A673 (cell line): Measurements from ENCODE around the gene PTGIS. TPM values are rescaled to one million over a fixed set of nuclear protein-coding genes. Genes with fewer than 3 reads are reported as not detected.

Experiments
- BruUV-seq: library from RNA; stranded (reverse); fragments of 400-500 nt; replicated peaks from 2 replicates; lab custom pipeline; 2021; lab: Mats Ljungman, UMichigan
- CTCF ChIA-PET: fragments of 300-600 bp; sonication (Branson Sonifier 250); formaldehyde crosslinking; loops from one replicate; lab custom pipeline; 2022; ENCODE audit warnings: antibody characterized with exemption; lab: Charles Lee
- POLR2A ChIA-PET: fragments of 300-600 bp; sonication (Branson Sonifier 250); formaldehyde crosslinking; loops from one replicate; lab custom pipeline; 2022; ENCODE audit warnings: antibody characterized with exemption; ENCODE audit not compliant: low non-redundant PET; lab: Charles Lee
- DNase-seq: peaks from one replicate; pipeline ENCODE4 v3.0.0-alpha.2; 2015; ENCODE audit warnings: low spot score
- H3K27ac ChIP-seq: fragments of 200-600 bp; sonication (generic); 2 replicates; pipeline ENCODE4 v1.5.1; 2016; ENCODE audit warnings: mixed run types, low read depth, mild to moderate bottlenecking, mixed read lengths, antibody characterized with exemption, low read length; ENCODE audit not compliant: poor library complexity, severe bottlenecking
- H3K27me3 ChIP-seq: fragments of 200-600 bp; sonication (generic); replicated peaks from 2 replicates; pipeline ENCODE4 v1.6.1; 2017; ENCODE audit warnings: mixed run types, low read depth, mild to moderate bottlenecking, mixed read lengths, antibody characterized with exemption, low read length; ENCODE audit not compliant: insufficient read depth, poor library complexity
- H3K36me3 ChIP-seq: fragments of 200-600 bp; sonication (generic); 2 replicates; pipeline ENCODE4 v1.6.1; 2016; ENCODE audit warnings: mixed run types, mild to moderate bottlenecking, mixed read lengths, antibody characterized with exemption, low read length; ENCODE audit not compliant: insufficient read depth, poor library complexity, severe bottlenecking
- H3K4me1 ChIP-seq: fragments of 200-600 bp; sonication (generic); 2 replicates; pipeline ENCODE4 v1.6.1; 2017; ENCODE audit warnings: mixed run types, mild to moderate bottlenecking, mixed read lengths, antibody characterized with exemption, low read length; ENCODE audit not compliant: insufficient read depth, poor library complexity, severe bottlenecking
- H3K4me3 ChIP-seq: fragments of 200-600 bp; sonication (generic); 2 replicates; pipeline ENCODE4 v1.5.1; 2016; ENCODE audit warnings: low read depth, mixed run types, mild to moderate bottlenecking, mixed read lengths, low read length; ENCODE audit not compliant: poor library complexity, severe bottlenecking
- H3K9me3 ChIP-seq: fragments of 200-600 bp; sonication (generic); 2 replicates; pipeline ENCODE4 v1.6.1; 2016; ENCODE audit warnings: mixed run types, low read depth, mild to moderate bottlenecking, mixed read lengths, antibody characterized with exemption, low read length; ENCODE audit not compliant: poor library complexity, severe bottlenecking
- CTCF ChIP-seq: fragments of 300-800, 200-600 bp; sonication (generic); conservative IDR thresholded peaks from 2 replicates; pipeline ENCODE4 v1.5.1; 2017; ENCODE audit warnings: low read depth, mild to moderate bottlenecking, antibody characterized with exemption, low read length, moderate library complexity, mixed read lengths
- EZH2 ChIP-seq: fragments of 200-600 bp; sonication (generic); IDR thresholded peaks from 2 replicates; pipeline ENCODE4 v1.6.1; 2017; ENCODE audit warnings: borderline replicate concordance, low read depth, mild to moderate bottlenecking, mixed read lengths, antibody characterized with exemption, low read length; ENCODE audit not compliant: poor library complexity, severe bottlenecking
- intact Hi-C: fragments of 100-400 bp; cut with micrococcal nuclease; formaldehyde crosslinking; loops from one replicate; pipeline ENCODE4 v1.10.0; 2022; ENCODE audit not compliant: unreplicated experiment
- total RNA-seq: library from RNA; stranded (reverse); gene quantifications from 2 replicates; pipeline ENCODE4 v1.2.3, GENCODE V29; 2021

PTGIS gene
- total RNA-seq, 1 experiment from 2014 or later, result not detected

DNA sequence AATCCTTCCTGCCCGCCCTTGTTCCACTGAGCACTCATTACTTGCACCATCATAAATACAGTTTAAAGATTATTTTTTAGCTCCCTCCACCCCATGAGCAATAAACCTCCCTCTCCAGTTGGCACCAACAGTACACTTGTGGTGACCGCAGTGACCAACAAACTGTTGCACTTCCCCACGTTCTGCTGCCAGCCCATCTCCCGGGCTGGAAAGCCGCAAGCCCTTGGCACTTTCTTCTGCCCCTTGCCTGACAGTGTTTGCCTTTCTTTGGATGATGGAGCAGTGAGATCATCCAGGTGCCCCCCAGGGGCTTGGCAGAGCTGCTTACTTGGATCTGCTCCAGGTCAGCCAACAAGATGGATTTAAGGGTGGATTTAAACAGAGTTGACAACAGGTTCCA is 107.0 kb downstream of the PTGIS start:
- POLR2A ChIA-PET, result no interaction called here
- no peak overlapping the region for H3K4me3 ChIP-seq
- H3K4me1 ChIP-seq, result no peaks in the 10 kb centered on the region
- H3K9me3 ChIP-seq, result no peaks in the 10 kb centered on the region
- CTCF ChIA-PET, result no interaction called here
- H3K27me3 ChIP-seq, result peaks cover 62% of the 10 kb centered on the region
- H3K27ac ChIP-seq, result no peak overlapping the region
- H3K36me3 ChIP-seq, result no peaks in the 10 kb centered on the region
- TF ChIP-seq EZH2, result no peak
- TF ChIP-seq CTCF, result no peak
- intact Hi-C loops, result no loop called here
- no peak for DNase-seq
- no TSS peak for BruUV-seq

DNA sequence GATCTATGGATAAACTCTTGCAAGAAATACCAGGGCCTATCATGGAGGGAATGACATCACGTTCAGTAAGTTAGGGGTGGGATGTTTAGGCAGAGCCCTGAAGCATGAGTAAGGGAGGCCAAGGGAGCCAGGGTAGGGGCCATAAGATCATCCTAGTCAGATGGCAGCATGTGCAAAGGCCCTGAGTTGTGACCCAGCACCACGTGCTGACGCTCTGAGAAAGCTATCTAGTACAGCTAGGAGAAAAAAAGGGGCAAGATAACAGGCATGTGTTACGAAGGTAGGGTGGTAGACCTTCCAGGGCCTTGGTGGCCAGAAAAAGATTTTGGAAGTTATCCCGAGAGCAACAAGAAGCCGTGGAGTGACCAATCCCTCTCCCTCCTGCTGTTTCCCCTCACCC is 107.8 kb downstream of the PTGIS start:
- H3K27ac ChIP-seq, result no peak overlapping the region
- no TSS peak for BruUV-seq
- intact Hi-C loops, result no loop called here
- TF ChIP-seq CTCF (no peak), EZH2 (no peak)
- H3K4me1 ChIP-seq, result no peaks in the 10 kb centered on the region
- no peaks in the 10 kb centered on the region for H3K36me3 ChIP-seq
- DNase-seq, result no peak
- no peak overlapping the region for H3K4me3 ChIP-seq
- H3K27me3 ChIP-seq, result peaks cover 62% of the 10 kb centered on the region
- no peaks in the 10 kb centered on the region for H3K9me3 ChIP-seq
- CTCF ChIA-PET, result no interaction called here
- POLR2A ChIA-PET, result no interaction called here

GRCh38 chr20:49459684-49460083 is 108.3 kb downstream of the PTGIS start:
- Histone ChIP-seq H3K4me3 (no peak overlapping the region), H3K27ac (no peak overlapping the region), H3K27me3 (peaks cover 58% of the 10 kb centered on the region), H3K9me3 (no peaks in the 10 kb centered on the region), H3K4me1 (no peaks in the 10 kb centered on the region), H3K36me3 (no peaks in the 10 kb centered on the region)
- no peak for DNase-seq
- ChIA-PET POLR2A (no interaction called here), CTCF (no interaction called here)
- TF ChIP-seq CTCF (no peak), EZH2 (no peak)
- intact Hi-C loops, result no loop called here
- BruUV-seq, result no TSS peak
